GM18505 (cell line): ENCODE results near the gene CEP63.

Experiments used
- ATAC-seq: cut with Tn5 transposase; IDR thresholded peaks from one replicate; pipeline ENCODE4 v1.9.1; 2021; ENCODE audit not compliant: unreplicated experiment
- POLR2A ChIP-seq: IDR thresholded peaks from 4 replicates; pipeline ENCODE4 v1.6.1; 2011; ENCODE audit warnings: borderline replicate concordance; ENCODE audit not compliant: insufficient read depth, insufficient read length; ENCODE audit errors: extremely low read depth

Gene CEP63

GRCh38 chr3:134460965-134461364 is 24.9 kb upstream of the CEP63 start:
- ATAC-seq = no peak
- TF ChIP-seq POLR2A = no peak

- ATAC-seq = no peak
- TF ChIP-seq POLR2A = no peak
These were observed 23.4 kb upstream of the CEP63 start for GRCh38 chr3:134462331-134462941.

- ATAC-seq = no peak
- TF ChIP-seq POLR2A = no peak
These were observed 22.2 kb upstream of the CEP63 start for GRCh38 chr3:134463676-134464063.

GRCh38 chr3:134464064-134464688 is 21.7 kb upstream of the CEP63 start:
- ATAC-seq = no peak
- TF ChIP-seq POLR2A = no peak

GRCh38 chr3:134464689-134465365 is 21.0 kb upstream of the CEP63 start:
- TF ChIP-seq POLR2A = no peak
- ATAC-seq = no peak

GRCh38 chr3:134466331-134466730 is 19.5 kb upstream of the CEP63 start:
- ATAC-seq = no peak
- no peak for TF ChIP-seq POLR2A

GRCh38 chr3:134468519-134468918 is 17.3 kb upstream of the CEP63 start:
- no peak for TF ChIP-seq POLR2A
- ATAC-seq = no peak

- no peak for ATAC-seq
- no peak for TF ChIP-seq POLR2A
These were observed 14.2 kb upstream of the CEP63 start for GRCh38 chr3:134471521-134472193.

- ATAC-seq = no peak
- TF ChIP-seq POLR2A = no peak
These were observed 13.0 kb upstream of the CEP63 start for GRCh38 chr3:134472831-134473230.

GRCh38 chr3:134473868-134474546 is 11.8 kb upstream of the CEP63 start:
- no peak for TF ChIP-seq POLR2A
- ATAC-seq = no peak

- no peak for TF ChIP-seq POLR2A
- no peak for ATAC-seq
These were observed 10.9 kb upstream of the CEP63 start for GRCh38 chr3:134474956-134475355.

- ATAC-seq = no peak
- TF ChIP-seq POLR2A = no peak
These were observed 9.6 kb upstream of the CEP63 start for GRCh38 chr3:134476306-134476705.

- no peak for ATAC-seq
- TF ChIP-seq POLR2A = no peak
These were observed 8.9 kb upstream of the CEP63 start for GRCh38 chr3:134477002-134477401.
